ENCODE results near the gene DDX10. TPM values are rescaled to one million over a fixed set of nuclear protein-coding genes. Genes with fewer than 3 reads are reported as not detected.
"Not testable (repeated sequence)": the region's sequence is repeated elsewhere in the genome, so short reads cannot be mapped to it uniquely, and the experiment has no call there.

DDX10 gene
- total RNA-seq, 1 donor, result 13.5 TPM

DNA sequence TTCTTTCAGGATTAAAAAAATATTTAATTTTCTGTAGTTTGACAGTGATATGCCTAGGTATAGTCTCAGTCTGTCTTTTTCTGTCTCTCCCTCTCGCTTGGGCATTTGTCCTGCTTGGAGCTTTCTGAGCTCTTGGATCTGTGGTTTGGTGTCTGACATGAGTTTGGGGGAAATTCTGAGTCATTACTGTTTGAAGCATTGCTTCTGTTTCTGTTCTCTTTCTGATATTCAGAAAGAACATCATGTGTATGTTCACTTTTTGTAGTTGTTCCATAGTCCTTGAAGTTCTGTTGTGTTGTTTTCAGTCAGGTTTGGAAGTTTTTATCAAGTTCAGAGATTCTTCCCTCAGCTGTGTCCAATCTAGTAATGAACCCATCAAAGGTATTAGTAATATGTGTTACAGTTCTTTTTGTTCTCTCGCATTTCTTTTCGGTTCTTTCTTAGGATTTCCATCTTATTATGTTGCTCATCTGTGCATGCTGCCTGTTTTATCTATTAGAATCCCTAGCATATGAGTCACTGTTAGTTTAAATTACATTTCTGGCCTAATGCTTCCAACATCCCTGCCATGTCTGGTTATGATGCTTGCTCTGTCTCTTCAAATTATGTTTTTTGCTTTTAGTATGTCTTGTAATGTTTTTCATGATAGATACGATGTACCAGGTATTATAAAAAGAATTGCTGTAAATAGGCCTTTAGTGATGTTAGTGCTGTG, 48.4 kb downstream of the DDX10 start:
- DNase-seq (ENCODE audit: low read depth in 2 of 3, low spot score in 2 of 3), result no peak

DNA sequence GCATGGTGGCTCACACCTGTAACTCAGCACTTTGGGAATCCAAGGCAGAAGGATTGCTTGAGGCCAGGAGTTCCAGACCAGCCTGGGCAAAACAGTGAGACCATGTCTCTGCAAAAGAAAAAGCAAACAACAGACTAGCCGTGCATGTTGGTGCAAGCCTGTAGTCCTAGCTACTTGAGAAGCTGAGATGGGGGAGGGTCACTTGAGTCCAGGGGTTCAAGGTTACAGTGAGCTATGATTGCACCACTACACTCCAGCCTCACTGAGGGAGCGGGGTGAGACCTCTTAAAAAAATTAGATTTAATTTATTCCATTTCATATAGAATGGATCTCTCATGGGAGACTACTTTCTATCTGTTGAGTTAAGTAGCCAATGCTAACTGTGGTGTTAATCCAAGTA, 50.4 kb downstream of the DDX10 start:
- no peak for DNase-seq (ENCODE audit: low read depth in 2 of 3, low spot score in 2 of 3)

DNA sequence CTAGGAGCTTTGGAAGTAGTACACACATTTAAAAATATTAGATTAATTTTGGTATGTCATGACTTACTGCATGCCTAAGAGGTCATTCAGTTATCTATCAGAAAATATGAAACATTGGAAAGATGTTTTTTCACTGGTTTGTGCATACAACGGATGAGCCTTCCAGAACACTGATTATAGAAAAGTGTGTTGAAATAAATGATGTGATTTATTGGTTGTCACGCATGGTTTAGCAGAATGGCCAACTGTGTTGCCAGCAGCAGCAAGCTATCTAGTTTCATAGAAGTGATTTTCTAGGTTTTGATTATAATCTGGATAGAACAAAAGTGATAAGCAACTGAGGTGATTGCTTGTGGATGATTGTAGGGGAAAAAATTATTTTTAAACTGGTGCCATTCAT, 53.6 kb downstream of the DDX10 start:
- DNase-seq (ENCODE audit: low read depth in 2 of 3, low spot score in 2 of 3), result no peak

DNA sequence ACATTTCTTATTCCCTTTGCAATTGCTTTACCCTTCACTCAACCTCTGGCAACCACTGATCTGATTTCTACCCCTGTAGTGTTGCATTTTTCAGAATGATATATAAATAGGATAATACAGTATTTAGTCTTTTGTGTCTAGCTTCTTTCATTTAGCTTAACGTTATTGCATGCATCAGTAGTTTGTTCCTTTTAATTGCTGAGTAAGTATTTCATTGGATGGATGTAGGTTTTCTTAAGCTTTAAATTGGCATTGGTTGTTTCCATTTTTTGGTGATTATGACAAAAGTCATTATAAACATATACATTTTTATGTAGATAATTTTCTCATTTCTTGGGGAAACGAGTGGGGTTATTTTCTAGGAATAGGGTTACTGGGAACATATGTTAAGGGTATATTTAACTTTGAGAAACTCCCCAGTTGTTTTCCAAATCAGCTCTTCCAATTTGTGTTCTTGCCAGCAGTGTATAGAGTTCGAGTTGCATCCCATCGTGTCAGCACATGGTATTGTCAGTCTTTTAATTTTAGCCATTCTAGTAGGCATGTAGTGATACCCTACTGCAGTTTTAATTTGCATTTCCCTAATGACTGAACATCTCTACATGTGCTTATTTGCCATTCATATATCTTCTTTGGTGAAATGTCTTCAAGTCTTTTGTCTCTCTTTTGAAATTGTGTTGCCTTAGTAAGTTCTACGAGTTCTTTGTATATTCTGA, 60.3 kb downstream of the DDX10 start:
- DNase-seq (ENCODE audit: low read depth in 2 of 3, low spot score in 2 of 3), result no peak

DNA sequence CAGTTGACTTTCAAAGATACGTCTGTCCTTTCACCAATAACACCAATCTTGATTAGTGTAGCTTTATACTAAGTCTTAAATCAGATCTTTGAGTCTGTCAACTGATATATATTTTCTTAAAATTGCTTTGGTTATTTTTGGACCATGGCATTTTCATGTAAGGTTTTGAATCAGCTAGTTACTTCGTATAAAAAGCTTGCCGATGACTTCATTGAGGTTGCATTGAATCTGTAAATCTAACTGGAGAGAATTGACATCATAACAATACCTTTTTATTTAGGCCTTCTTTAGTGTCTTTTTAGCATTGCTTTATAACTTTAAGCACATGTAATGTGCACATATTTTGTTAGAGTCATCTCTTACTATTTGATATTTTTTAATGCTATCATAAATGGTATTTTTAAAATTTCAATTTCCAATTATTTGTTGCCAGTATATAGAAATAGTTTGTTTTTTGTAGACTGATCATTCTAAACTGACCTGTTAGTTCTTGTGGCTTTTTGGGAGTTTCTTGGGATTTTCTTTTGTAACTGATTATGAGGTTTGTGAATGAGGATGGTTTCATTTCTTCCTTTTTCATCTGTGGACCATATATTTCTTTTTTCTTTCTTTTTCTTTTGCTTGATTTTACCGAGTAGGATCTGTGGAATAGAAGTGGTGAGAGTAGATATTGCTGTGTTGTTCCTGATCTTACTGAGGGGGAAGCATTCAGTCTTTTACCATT, 61.4 kb downstream of the DDX10 start:
- no peak for DNase-seq (ENCODE audit: low read depth in 2 of 3, low spot score in 2 of 3)

DNA sequence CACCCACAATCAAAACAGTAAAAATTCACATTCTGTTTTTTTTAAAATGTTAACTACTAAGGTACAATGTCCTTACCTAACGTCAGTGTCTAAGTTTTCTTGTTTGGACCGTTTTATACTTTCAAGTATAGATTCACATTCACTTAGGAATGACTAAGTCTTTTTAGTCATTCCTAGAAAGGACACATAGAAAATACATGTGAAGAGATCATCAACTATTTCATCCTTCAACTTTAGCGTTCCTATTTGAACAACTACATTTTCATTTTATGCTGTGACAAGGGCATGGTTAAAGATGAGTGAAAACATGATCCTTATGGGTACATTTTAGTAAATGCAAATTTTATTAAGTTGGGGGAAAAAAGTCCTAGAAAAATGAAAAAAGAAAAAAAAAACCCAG, 62.8 kb downstream of the DDX10 start:
- no peak for DNase-seq (ENCODE audit: low read depth in 2 of 3, low spot score in 2 of 3)

DNA sequence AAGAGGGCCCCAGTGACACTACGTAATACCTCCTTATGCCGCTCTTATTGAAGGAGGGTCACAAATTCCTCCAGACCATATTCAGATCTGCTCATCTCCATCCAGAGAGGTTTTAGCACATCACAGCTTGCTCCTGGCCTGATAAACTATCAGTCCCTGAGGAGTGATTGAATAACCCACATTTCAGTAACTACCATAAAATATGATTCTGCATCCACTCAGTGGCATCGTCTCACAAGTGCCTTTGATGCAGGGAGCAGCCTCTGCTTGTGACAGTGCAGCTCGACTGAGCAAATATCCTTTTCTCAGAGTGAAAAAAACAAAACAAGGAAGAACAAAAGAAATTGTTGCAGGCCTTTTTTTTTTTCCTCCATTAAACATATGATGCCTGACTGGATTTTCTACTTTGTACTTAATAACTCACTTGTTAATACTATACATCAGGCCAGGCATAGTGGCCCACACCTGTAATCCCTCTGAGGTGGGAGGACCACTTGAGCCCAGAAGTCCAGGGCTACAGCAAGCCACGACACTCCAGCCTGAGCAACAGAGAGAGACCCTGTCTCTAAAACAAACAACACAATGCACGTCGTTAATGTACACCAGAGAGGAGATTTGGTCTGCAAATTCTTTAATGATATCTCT, 64.5 kb downstream of the DDX10 start:
- DNase-seq (ENCODE audit: low read depth in 2 of 3, low spot score in 2 of 3), result no peak

DNA sequence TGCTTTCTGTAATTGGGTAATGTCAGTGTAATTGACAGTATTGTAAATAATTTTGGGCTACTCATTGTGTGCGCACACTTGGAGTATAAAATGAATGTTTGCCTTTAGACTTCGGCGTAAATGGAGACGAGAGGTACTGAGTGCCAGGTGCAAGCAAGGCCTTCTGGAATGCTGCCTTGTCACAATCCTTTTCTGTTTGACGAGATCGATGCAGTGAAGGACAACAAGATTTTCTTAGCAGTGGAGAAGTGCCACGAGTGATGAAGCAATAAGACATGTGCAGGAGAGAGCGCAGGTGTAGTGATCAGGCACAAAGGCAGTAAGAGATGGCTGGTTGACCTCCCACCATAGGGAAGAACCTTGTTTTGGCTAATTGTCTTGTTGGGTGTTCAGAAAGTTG, 67.5 kb downstream of the DDX10 start:
- DNase-seq (ENCODE audit: low read depth in 2 of 3, low spot score in 2 of 3), result no peak

DNA sequence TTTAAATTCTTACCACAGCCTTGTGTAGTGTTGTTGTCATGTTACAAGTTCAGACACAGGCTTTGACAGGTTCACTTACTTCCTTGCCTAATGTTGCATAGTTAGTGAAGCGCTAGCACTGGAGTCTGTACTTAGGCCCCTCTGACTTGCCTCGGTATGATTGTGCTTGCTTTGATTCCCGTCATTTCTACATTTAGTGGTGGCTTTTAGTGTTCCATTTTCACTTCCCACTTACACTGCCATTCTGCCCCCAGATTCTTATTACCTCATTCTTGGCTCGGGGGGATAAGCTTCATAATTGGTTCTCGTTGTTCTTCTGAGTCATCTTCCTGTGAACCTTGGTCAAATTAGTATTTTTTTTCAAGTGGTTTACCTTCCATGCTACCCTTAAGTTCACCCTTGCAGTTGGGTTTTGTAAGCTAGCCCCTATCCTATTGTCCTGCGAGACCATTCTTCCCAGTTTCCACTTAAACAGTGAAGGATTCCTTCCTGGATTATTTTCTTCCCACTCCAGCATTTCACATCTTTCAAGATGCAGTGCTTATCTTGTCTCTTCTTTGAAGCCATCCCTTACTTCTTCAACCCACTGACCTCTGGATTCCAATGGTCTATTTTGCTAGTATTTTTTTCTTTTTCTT, 68.7 kb downstream of the DDX10 start:
- peak in 2 of 3 donors; percentile 7 to 28 for DNase-seq (ENCODE audit: low read depth in 2 of 3, low spot score in 2 of 3)

DNA sequence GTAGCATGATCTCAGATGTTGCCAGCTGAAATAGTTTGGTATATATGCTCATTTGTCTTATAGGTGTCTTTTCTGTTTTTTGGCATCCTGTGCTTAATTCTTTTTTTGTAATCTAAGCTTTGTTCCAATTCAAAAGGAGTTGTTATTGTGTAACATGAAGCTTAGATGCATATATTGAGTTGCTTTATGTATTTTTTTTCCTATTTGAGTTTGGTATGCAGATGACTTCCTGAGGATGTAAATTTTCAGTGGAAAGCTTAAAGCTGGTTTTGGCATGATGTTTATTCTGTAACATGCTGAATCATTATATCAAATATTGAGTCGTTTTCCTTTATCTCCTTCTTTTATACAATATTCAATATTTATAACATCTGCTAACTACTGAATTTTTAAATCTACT, 69.4 kb downstream of the DDX10 start:
- no peak for DNase-seq (ENCODE audit: low read depth in 2 of 3, low spot score in 2 of 3)

DNA sequence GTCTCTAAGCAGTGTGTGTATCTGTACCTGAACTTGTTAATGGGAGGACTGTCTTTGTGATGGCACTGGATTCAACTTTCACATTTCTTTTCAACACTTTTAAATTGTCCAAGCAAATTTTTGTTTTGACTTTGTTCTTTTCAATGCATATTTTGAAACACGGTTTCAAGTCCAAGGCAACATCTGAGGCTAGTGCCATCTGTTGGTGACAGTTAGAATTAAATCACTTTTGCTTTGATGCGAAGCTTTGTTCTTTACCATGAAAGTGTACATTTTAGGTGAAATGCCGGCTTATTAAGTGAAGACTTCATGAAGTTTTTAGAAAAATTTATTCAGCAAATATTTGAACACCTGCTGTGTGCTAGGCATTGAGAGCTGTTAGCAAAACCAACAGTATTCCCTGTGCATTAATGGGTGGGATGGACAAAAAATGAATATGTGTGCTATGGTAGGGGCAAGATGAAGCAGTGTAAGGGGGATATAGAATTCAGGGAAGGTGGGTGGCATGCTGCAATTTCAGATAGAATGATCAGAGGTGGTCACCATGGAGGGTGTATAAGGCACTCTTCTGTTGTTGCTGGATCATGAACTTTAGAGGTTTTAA, 70.2 kb downstream of the DDX10 start:
- DNase-seq (ENCODE audit: low read depth in 2 of 3, low spot score in 2 of 3), result peak in 2 of 3 donors; percentile 9 to 31

DNA sequence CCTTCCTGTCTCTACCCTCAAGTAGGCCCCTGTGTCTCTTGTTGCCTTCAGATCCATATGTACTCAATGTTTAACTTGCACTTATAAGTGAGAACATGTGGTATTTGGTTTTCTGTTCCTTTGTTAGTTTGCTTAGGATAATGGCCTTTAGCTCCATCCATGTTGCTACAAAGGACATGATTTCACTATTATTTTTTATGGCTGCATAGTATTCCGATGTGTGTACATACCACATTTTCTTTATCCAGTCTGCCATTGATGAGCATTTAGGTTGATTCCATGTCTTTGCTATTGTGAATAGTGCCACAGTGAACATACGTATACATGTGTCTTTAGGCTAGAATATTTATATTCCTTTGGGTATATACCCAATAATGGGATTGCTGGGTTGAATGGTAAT, 75.3 kb downstream of the DDX10 start:
- DNase-seq (ENCODE audit: low read depth in 2 of 3, low spot score in 2 of 3), result not testable (repeated sequence)

DNA sequence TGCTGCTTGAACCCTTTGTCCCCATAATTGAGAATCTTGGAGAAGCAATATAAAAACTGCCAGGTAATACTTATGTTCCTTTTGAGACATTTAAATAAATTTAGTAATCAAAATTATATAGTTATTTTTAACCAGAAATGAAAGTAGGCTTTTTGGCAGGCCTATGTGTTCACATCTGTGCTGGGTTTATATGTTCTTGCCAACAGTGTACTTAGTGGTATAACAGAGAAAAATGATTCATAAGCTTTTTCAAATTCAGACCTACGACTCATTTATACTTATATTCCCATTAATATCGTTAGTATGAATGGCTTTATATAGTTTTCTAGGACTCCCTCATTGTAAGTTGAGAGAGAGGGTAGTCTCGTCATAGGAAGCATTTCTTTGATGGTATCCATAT, 79.0 kb downstream of the DDX10 start:
- DNase-seq (ENCODE audit: low read depth in 2 of 3, low spot score in 2 of 3), result no peak

DNA sequence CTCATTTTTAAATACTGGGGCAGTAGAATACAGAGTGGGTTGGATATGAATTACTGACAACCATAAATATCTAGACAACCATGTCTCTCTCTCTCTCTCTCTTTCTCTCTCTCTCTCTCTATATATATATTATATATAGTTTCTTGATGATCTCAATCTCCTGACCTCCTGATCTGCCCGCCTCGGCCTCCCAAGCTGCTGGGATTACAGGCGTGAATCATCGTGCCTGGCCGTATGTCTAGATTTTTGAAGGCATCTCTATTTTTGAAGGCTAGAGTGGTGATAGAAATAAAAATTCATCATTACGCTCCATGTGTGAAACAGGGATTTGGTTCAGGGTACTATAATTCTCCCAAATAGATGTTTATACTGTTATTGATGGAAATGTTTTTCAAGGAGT, 84.1 kb downstream of the DDX10 start:
- DNase-seq (ENCODE audit: low read depth in 2 of 3, low spot score in 2 of 3), result no peak

DNA sequence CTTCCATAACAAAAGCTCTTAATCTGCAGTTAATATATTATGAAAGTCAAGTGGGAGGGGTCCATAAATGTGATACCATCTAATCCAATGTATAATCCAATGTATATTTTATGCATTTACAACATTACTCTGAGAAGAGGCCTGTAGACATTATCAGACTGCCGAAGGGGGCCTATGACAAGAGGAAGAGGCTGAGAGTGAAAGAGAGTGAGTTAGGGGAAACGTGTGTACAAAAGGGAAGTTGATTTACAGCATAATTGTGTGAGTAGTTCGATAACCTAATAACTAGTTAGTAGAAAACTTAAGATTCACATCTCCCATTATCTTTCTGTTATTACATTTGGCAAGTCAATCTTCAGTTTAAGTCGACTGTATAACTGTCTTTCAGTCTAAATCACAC, 86.6 kb downstream of the DDX10 start:
- peak in 2 of 3 donors; percentile 7 to 48 for DNase-seq (ENCODE audit: low read depth in 2 of 3, low spot score in 2 of 3)

DNA sequence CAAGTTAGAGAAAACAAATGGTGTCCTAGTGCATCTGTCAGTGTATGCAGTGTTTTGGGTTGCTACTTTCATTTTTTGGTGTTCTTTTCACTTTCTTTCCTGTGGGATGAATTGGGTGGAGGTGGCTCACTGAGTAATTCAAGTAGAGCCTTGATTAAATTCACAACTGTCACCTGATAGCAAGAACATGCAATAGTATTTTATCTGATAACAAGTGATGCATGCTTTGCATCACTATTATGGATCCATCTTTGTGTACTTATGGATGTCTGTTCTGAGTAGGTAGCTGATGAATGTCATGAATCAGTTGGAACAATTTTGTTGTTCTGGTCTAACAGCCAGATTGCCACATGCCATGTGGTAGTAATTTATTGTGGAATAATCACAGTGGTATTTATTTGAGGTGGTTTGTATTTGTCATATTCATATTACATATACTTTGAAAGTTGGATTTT, 87.5 kb downstream of the DDX10 start:
- DNase-seq (ENCODE audit: low read depth in 2 of 3, low spot score in 2 of 3), result no peak

DNA sequence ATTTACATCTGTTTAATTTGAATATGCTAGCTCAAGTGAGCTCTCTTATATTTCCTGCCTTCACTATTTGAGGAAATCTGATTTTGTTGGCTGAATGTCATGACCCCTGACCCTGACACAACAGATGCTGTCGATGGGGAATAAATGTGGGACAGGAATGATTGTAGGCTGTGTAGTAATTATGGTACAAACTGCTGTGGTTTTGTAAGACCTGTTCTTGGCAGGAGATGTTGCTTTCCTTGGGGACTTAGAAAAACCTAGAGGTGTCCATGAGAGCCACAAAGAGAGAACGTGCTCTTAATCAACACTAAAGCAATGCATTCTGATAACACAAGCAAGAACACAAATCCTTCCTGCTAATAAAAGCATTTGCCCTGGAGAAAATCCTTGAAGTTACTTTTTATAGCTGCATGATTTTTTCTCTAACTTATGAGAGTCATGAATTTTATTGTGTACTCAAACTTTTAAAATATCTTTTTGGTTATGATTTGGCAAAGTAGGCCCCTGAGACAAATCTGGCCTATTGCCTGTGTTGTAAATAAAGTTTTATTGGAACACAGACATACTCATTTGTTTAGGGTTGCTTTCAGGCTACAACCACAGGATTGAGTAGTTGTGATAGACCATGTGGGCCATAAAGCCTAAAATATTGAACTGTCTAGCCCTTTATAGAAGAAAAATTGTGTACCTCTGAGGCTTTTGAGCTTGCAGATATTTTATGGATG, 90.2 kb downstream of the DDX10 start:
- no peak for DNase-seq (ENCODE audit: low read depth in 2 of 3, low spot score in 2 of 3)

DNA sequence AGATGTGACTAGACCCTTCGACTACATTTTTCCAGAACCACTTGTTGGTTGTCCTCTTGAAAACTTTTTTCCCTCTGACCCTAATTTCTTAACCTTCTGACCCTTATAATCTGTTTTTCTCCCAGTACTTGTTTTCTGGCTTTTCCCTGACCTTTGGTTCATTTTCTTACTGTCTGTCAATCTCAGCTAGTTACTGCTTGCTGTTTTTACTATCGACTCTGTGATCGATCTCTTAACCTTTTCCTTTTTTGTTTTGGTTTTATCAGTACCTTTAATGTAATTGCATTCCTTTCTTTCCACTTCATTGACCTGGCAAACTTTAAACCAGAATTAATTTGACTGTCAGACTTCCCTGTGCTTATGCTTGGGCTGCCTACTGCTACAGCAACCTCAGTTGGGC, 92.8 kb downstream of the DDX10 start:
- no peak for DNase-seq (ENCODE audit: low read depth in 2 of 3, low spot score in 2 of 3)

DNA sequence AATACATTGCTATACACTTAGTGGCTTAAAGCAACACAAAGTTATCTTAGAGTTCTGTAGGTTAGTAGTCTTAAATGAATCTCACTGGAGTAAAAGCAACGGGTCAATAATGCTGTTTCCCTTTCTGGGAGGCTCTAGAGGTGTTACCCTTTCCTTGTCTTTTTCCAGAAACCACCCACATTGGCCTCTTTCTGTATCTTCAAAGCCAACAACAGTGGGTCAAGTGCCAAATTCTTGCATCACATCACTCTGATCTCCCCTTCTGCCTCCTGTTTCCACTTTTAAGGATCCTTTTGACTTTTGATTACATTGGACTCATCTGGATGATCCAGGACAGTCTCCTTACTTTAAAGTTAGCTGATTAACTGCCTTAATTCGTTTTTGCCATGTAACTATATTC, 93.6 kb downstream of the DDX10 start:
- DNase-seq (ENCODE audit: low read depth in 2 of 3, low spot score in 2 of 3), result no peak
